Posterior cingulate gyrus (tissue), 11 donors: ENCODE results near the gene OPTN.
"Not testable (repeated sequence)": the region's sequence is repeated elsewhere in the genome, so short reads cannot be mapped to it uniquely, and the experiment has no call there.

ENCODE experiments used
- DNase-seq, 10 donors: peaks; one replicate each; pipeline versions ENCODE4 v3.0.0 to v3.0.0-alpha.2; 2020 to 2021; ENCODE audit warnings: mixed read lengths in 3 of 10
- intact Hi-C: fragments of 100-400 bp; cut with DNase I; formaldehyde crosslinking; loops from one replicate; pipeline ENCODE4 v1.15.1; 2023

OPTN gene

GRCh38 chr10:13117841-13118783 is 18.1 kb downstream of the OPTN start:
- intact Hi-C loops, result no loop called here
- peak in 1 of 10 donors; percentile 76 for DNase-seq

GRCh38 chr10:13118784-13119410 is 18.9 kb downstream of the OPTN start:
- no peak for DNase-seq
- intact Hi-C loops, result no loop called here

DNA sequence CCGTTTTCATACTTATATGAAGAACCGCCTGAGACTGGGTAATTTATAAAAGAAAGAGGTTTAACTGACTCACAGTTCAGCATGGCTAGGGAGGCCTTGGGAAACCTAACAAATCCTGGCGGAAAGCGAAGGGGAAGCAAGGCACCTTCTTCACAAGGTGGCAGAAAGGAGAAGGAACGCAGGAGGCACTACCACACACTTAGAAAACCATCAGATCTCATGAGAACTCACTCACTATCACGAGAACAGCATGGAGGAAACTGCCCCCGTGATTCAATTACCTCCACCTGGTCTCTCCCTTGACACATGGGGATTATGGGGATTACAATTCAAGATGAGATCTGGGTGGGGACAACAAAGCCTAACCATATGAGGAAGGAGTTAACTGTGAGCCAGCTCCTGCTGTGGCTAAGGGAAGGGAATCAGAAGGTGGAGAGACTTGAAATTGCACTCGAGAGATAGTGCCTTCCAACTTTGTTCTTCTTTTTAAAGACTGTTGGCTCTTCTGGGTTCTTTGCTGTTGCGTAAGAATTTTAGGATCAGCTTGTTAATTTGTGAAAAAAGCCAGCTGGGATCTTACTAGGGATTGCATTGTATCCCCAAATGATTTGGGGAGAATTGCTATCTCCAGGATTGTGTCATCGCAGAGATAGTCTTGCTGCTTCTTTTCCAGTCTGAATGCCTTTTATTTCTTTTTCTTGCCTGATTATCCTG is 21.0 kb downstream of the OPTN start:
- DNase-seq, result no peak
- intact Hi-C loops, result no loop called here

DNA sequence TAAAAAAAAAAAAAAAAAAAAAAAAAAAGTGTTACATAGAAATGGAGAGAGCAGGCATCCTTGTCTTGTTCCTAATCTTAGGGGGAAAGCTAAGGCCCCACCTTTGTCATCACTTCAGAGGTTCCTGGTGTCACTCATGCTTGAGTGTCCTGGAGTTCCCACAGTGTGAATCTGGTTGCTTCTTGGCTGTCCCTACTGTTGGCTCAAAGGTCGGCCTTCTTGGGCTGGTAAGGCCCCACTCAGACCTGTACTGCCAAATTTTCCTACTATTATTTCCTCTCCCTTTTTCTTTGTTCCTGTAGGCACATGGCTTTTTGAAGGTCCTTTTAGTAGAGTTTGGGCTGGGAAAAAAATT is 21.5 kb downstream of the OPTN start:
- no peak for DNase-seq
- intact Hi-C loops, result no loop called here

GRCh38 chr10:13136651-13137050 is 36.7 kb downstream of the OPTN start:
- intact Hi-C loops, result no loop called here
- DNase-seq, result no peak

GRCh38 chr10:13139150-13139549 is 39.2 kb downstream of the OPTN start:
- no peak for DNase-seq
- intact Hi-C loops, result no loop called here

- intact Hi-C loops, result no loop called here
- no peak for DNase-seq
Measured at GRCh38 chr10:13139676-13140075, 39.7 kb downstream of the OPTN start.

GRCh38 chr10:13140627-13141190 is 40.7 kb downstream of the OPTN start:
- intact Hi-C loops, result no loop called here
- no peak for DNase-seq

DNA sequence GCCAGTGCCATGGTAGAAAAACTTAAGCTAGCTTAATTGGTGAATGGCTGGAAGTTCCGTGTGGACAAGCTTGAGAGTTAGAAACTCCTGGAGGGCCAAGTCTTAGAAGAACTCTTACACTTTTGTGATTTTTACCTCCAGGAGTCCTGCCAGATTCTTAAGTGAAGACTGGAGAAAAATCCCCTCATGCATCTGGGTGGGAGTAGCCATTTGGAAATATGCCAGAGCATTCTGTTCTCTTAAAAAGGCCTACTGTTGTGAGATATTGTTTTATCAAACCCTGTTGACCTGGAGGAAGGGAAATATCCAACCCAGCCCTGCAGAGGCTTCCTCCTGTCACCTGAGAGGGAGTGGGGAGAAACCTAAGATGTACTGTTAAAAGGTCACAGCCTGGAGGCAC is 43.8 kb downstream of the OPTN start:
- no peak for DNase-seq
- intact Hi-C loops, result no loop called here

GRCh38 chr10:13144814-13145213 is 44.9 kb downstream of the OPTN start:
- intact Hi-C loops, result no loop called here

GRCh38 chr10:13146379-13146778 is 46.4 kb downstream of the OPTN start:
- intact Hi-C loops, result no loop called here
- no peak for DNase-seq

More at GRCh38 chr10:13144814-13145213, 44.9 kb downstream of the OPTN start:
- no peak for DNase-seq

- no peak for DNase-seq
Measured at GRCh38 chr10:13147161-13147560, 47.2 kb downstream of the OPTN start.

DNA sequence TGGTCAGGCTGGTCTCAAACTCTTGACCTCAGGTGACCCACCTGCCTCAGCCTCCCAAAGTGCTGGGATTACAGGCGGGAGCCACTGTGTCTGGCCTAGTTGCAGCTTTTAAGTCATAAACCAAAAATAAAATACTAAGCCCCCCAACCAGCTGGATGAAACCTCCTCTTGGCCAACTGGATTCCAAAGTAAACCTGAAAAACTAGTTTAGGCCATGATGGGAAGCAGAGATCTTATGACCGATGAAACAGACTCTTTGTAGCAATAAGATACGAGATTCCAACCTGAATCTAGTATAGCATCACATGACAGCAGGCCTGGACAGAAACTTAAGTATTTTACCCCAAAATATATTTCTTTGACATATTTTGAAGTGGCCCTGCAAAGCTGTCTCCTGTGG is 52.3 kb downstream of the OPTN start:
- DNase-seq, result no peak
- intact Hi-C loops, result no loop called here

More at GRCh38 chr10:13147161-13147560, 47.2 kb downstream of the OPTN start:
- intact Hi-C loops, result no loop called here

DNA sequence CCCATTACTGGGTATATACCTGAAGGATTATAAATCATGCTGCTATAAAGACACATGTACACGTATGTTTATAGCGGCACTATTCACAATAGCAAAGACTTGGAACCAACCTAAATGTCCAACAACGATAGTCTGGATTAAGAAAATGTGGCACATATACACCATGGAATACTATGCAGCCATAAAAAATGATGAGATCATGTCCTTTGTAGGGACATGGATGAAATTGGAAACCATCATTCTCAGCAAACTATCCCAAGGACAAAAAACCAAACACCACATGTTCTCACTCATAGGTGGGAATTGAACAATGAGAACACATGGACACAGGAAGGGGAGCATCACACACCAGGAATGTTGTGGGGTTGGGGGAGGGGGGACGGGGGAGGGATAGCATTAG is 55.9 kb downstream of the OPTN start:
- intact Hi-C loops, DNase-seq: not testable (repeated sequence)

GRCh38 chr10:13158401-13158800 is 58.4 kb downstream of the OPTN start:
- DNase-seq, result no peak
- intact Hi-C loops, result no loop called here

DNA sequence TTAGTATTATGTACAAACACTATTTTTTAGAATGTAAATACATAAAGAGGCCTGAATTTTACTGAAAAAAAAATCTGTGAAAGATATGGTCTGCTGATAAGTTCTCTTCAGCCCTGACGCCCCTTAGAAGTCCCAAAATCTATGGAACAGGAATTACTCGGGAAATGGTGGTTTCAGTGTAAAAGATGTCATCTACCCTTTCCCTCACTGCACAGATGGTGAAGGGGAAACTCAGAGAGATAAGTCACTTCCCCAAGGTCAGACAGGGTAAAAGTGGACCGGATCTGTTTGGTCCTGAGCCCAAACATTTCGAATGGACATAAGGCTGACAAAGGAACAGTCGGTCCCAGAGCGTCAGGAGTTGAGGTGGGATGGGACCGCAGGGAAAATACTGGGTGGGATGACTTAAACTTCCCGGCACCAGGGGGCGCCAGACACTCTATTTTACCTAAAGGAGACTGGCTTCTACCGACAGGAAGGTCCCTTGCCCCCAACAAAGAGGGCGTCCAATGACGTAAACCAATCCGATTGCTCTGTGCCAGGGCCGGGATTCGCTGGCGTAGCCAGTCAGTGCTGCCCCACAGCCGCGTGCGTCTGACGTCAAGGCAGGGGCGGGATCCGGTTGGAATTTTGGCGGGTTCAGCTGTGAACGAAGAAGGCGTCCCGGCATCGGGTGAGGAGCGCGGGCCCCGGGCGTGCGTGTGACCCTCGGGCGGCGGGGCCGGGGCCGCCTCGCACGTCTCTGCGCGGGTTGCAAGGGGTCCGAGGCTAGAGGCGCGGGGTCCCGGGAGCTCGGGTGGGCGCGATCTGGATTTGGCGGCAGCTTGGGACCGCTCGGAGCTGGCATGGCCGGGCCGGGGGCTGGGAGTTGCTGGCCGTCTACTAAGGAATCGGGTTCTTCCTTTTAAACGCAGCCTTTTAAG is 61.2 kb downstream of the OPTN start, which contains the start of gene MCM10:
TSS of gene MCM10 (plus strand) at position 625 of the 923 bp plus-strand sequence. CDS start 2,645 bp downstream, outside the sequence.
- DNase-seq, result peak; percentile 98 to 100 (median 99)
- intact Hi-C loops, result loop anchor here (1.0 to 10.0 kb wide), 2 partner anchors 114 to 139 kb away; partner anchors contain the start of gene PHYH

GRCh38 chr10:13161857-13162271 is 61.9 kb downstream of the OPTN start:
- DNase-seq, result no peak
- intact Hi-C loops, result loop anchor here (1.0 to 10.0 kb wide), 2 partner anchors 113 to 138 kb away; partner anchors contain the start of gene PHYH

DNA sequence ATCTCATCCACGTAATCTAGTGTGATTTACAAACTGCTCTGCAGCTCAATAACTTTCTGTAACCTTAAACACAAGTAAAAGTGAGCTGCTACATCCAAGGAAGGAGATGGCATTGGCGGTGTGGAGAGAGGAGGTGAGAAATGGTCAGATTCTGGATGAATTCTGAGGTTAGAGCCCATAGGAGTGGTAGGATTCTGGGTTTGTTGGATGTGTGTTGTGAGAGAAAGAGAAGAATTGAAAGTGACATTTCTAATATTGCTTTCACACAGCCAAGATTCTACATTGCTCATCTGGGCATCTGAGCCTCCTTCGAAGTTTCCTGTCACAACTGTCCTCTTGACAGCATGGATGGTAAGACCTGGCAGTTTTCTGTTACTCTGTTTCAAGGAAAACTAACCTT is 63.9 kb downstream of the OPTN start:
- intact Hi-C loops, result loop anchor here (10.0 kb wide), 1 partner anchor 111 kb away; no protein-coding TSS in a partner anchor
- no peak for DNase-seq

DNA sequence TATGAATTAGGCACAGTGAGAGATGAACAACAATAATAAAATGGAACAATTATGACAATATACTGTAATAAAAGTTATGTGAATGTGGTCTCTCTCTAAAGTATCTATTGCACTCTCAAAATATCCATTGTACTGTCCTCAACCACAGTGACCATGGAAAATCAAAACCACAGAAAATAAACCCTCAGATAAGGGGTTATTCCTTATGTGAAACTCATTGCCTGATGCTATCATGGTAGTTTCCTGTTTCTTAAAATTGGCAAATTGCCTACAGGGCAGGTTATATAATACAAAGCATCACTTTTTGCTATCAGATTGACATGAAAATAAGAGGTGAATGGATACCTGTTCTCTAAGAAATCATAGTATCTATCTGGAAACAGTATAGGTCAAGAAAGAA is 65.2 kb downstream of the OPTN start:
- no peak for DNase-seq
- intact Hi-C loops, result loop anchor here (10.0 kb wide), 1 partner anchor 110 kb away; no protein-coding TSS in a partner anchor
